PFSK-1 (cell line): ENCODE results near the gene ACOT4.

ENCODE experiments used
- POLR2AphosphoS5 ChIP-seq: IDR thresholded peaks from 2 replicates; pipeline ENCODE4 v1.6.1; 2012; ENCODE audit warnings: low read depth, mild to moderate bottlenecking, control low read depth, low read length, moderate library complexity
- SIN3A ChIP-seq: IDR thresholded peaks from 2 replicates; pipeline ENCODE4 v1.6.1; 2012; ENCODE audit warnings: mild to moderate bottlenecking, low read length, moderate library complexity, borderline replicate concordance; ENCODE audit not compliant: insufficient read depth
- TF ChIP-seq, protein P1 (sequence below), 2 experiments: IDR thresholded peaks; 2 replicates each; pipeline versions ENCODE4 v1.6.1 to v1.8.0; 2011 to 2012; ENCODE audit warnings: low read depth in 2 of 2, low read length in 2 of 2, control low read depth in 1 of 2, inconsistent platforms in 1 of 2, mild to moderate bottlenecking in 1 of 2, moderate library complexity in 1 of 2; ENCODE audit not compliant: insufficient read depth in 1 of 2

- TF ChIP-seq SIN3A, result no peak
- no peak for TF ChIP-seq POLR2AphosphoS5
- TF ChIP-seq, protein P1, sequence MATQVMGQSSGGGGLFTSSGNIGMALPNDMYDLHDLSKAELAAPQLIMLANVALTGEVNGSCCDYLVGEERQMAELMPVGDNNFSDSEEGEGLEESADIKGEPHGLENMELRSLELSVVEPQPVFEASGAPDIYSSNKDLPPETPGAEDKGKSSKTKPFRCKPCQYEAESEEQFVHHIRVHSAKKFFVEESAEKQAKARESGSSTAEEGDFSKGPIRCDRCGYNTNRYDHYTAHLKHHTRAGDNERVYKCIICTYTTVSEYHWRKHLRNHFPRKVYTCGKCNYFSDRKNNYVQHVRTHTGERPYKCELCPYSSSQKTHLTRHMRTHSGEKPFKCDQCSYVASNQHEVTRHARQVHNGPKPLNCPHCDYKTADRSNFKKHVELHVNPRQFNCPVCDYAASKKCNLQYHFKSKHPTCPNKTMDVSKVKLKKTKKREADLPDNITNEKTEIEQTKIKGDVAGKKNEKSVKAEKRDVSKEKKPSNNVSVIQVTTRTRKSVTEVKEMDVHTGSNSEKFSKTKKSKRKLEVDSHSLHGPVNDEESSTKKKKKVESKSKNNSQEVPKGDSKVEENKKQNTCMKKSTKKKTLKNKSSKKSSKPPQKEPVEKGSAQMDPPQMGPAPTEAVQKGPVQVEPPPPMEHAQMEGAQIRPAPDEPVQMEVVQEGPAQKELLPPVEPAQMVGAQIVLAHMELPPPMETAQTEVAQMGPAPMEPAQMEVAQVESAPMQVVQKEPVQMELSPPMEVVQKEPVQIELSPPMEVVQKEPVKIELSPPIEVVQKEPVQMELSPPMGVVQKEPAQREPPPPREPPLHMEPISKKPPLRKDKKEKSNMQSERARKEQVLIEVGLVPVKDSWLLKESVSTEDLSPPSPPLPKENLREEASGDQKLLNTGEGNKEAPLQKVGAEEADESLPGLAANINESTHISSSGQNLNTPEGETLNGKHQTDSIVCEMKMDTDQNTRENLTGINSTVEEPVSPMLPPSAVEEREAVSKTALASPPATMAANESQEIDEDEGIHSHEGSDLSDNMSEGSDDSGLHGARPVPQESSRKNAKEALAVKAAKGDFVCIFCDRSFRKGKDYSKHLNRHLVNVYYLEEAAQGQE (IDR thresholded peaks at IDR 0.05; ENCODE audit: insufficient read depth in 1 of 2, low read depth in 2 of 2, low read length in 2 of 2), result no peak
Observed at GRCh38 chr14:73625706-73626105, 34.0 kb downstream of the ACOT4 start.
